Activated naive CD8-positive, alpha-beta T cell treated with anti-CD3 and anti-CD28 coated beads, Interleukin-2, amount 50 U/mL, for 16 hours (primary cell): ENCODE results near the gene PTPRG.

Source experiments
- DNase-seq: peaks from one replicate; pipeline ENCODE4 v3.0.0-alpha.2; 2020; ENCODE audit warnings: low read depth, low spot score

Gene PTPRG

DNA sequence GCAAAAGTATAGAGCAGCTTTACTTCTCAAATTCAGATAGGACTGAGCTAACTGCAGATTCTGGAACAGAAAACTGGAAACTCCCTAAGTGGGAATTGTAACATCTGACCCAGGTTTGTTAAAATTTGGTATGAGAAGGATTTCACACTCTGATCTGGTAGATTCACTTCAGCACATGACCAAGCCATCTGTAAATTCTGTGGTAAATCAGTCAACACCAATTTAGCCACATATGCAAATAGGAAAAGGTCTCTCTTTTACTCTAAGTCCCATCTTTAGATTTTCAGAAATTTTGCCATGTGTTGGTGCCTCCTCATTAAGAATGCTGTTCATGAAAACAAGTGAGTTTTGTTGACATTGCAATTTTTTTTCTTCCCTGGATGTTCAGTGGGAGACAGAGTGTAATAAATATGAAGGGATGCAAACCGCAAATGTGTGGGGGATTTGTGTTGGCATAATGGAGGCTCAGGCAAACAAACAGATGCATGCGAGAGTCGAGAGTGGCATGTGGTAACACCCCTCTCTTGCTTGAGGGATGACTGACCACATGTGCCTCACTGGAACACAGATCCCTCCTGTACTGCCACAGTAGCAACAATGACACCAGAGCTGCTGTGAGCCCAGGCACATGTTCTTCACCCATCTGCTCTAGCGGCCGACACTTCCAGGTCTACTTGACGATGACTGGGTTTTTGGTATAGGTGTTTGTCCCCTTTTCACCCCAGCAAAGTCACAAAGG is 665.4 kb downstream of the PTPRG start:
- DNase-seq, result no peak

- no peak for DNase-seq
Observed at GRCh38 chr3:62228467-62228866, 667.1 kb downstream of the PTPRG start.

DNA sequence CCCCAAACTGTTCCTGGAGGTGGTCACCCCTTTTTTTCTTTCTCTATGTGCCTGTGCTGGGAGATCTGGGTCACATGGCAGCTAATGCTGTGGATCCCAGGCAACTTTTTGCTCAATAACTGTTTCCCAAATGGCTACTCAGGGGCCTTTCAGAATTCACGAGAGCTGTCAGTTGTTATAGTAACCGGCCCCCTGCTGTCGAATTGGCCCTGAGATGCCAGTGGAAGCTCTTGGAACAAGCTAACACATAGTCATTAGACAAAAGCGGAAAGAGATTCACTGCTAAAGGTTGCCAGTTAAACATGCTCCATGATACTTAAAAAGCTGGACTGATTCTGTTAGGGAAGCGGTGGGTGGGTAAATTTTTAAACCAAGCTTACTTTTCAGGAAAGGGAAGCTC is 667.8 kb downstream of the PTPRG start:
- no peak for DNase-seq

DNA sequence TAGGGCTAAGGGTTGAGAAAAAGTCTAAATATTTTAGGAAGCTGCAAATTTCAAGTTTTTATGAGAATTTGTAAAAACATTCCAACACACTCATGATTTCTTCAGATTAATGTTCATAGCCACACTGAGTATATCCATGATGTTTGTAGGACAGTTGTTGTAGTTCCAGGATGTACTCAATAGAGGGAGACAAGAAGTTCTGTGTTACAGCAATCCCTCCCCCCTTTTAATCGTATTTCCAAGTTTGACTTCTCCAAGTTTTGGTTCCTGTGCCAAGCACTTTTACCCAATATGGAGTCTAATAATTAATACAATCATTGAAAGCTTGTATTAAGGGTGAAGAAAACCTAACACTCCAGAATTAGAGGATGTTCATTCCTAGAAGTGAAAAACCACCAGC is 668.5 kb downstream of the PTPRG start:
- no peak for DNase-seq

DNA sequence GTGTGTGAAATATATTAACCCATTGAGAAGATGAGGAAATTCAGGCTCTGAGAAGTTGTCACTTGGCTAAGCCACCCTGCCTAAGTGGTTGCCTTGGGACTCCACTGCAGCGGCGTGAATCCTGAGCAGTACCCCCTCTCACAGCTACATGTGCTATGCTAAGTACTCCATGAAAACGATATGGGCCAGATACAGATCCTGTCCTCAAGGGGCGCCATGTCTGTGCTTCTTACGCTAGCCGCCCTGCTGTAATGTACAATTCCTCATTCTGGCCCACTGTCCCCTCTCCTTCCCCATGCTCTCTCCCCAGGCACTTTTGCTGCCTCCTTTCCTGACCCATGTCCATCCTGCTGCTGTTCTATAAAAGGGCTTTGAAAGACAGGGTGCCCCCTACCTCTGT is 671.7 kb downstream of the PTPRG start:
- no peak for DNase-seq

DNA sequence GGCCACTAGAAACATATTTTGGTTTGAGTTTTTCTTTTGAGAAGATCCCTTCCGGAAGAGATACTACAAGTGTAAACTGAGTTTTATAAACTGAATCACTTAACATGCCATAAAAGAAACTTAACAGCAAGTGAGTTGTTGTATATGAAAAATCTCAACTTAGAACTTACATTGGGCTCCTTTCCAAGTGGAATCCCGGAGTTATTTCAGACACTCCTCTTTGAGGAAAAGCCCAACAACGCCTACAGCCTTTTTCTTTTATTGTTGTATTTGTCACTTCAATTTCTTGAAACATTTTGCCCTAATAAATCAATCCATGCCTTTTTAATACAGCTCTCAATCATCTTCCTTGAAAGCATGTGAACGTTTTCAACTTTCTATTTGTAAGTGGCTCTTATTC is 674.6 kb downstream of the PTPRG start:
- DNase-seq, result no peak

GRCh38 chr3:62237286-62237948 is 676.0 kb downstream of the PTPRG start:
- no peak for DNase-seq

DNA sequence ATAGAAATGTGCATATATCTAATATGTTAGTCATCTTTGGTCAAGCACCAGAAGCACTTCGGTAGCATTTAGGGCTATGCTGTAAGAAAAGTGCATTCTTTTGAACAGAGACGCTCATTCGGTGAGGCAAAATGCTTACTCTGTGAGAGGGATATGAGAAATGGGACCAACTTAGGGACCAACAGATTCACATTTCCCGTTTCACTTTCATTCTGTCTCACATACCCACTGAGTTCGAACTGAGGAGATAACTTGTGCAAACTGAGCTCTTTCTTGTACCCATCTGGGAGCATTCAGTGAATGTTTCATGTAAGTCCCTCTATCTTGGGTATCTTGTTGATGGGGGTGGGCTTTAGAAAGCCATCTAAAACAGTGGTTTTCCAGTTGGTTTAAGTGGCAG is 676.6 kb downstream of the PTPRG start:
- no peak for DNase-seq

DNA sequence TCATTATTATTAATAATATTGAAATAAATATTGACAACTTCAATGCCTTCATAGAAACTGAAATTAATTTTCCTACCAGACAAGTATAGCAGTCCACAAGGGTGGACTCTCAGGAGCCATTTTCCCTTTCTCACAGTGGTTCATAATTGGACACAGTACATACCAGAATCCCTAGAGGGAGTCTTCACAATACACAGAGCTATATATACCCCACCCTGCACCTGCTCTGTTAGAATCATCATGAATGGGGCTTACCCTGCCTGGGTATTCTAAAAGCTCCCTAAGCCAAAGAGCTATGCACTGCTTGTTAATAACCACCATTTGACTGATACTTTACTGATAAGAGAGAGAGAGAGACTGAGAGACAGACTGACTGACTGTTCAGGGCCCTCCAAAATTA is 677.1 kb downstream of the PTPRG start:
- no peak for DNase-seq

DNA sequence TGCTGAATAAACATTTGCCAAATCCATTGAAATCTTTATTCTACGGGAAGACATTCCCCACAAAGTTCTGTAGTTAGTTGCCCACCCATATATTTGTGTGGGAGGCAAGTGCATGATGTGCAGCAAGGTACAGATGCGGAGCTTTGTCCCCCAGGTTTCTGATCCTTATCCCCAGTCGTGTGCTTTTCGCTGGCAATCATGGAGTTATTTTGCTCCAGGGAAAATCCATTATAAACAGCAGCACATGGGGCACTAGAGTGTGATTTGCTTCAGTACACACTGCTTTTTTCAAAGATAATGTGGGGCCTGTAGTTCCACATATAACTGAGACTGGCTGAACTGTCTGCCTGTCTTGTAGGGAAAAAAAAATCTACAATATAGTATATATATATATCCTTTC is 679.9 kb downstream of the PTPRG start:
- no peak for DNase-seq

GRCh38 chr3:62242831-62243509 is 681.6 kb downstream of the PTPRG start:
- no peak for DNase-seq

GRCh38 chr3:62246094-62246493 is 684.7 kb downstream of the PTPRG start:
- DNase-seq, result no peak

GRCh38 chr3:62246985-62247384 is 685.6 kb downstream of the PTPRG start:
- DNase-seq, result no peak

- no peak for DNase-seq
Observed at GRCh38 chr3:62248734-62249483, 687.5 kb downstream of the PTPRG start.

- no peak for DNase-seq
Observed at GRCh38 chr3:62249484-62249776, 688.1 kb downstream of the PTPRG start.

DNA sequence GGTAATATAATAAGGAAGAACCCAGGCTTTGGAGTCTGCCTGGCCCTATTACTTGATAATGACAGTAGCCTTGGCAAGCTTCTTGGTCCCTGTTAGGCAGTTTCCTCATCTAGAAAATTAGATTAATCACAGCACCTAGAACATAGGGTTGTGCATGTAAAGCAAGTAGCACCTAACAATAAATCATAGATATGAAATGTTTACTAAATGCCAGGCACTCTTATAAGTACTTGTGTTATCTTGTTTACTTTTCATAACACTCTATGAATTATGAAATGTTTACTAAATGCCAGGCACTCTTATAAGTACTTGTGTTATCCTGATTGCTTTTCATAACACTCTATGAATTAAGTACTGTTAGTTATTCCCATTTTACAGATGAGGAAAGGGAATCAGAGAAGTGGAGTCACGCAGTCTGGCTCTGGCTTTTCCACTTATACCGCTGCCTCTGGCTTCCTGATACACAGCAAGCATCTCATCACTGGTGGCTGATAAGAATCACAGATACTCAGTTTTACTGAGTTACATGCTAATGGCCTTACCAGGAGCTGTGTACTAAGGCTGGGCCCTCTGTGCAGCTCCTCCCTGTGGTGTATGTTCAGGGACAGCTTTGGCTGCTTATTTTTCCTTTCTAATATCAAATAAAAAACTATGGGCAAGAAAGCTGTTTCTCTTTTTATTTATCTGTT is 688.6 kb downstream of the PTPRG start:
- no peak for DNase-seq

- no peak for DNase-seq
Observed at GRCh38 chr3:62252438-62253157, 691.2 kb downstream of the PTPRG start.

- DNase-seq, result no peak
Observed at GRCh38 chr3:62253971-62254370, 692.6 kb downstream of the PTPRG start.

GRCh38 chr3:62255758-62256157 is 694.4 kb downstream of the PTPRG start:
- DNase-seq, result no peak

DNA sequence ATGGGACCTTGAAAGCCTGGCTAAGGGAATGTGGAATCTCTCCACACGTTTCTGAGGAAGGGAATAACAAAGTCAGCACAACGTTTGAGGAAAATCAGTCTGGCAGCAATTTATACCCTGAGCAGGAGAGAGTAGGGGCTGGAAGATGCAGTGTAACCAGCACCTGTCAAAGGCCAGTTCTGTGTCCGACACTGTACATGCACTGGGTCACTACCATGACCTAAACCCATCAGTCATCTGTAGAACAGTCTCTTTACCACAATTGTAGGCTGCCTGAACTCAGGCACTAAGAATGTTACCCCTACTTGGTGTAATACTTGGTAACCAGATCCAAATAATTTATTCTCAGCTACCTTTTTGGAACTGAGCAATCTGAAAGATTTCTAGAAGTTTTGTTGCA is 698.6 kb downstream of the PTPRG start:
- DNase-seq, result no peak

- no peak for DNase-seq
Observed at GRCh38 chr3:62260655-62261054, 699.3 kb downstream of the PTPRG start.
